OCI-LY7 (cell line): Measurements from ENCODE around the gene POU2AF2. TPM values are rescaled to one million over a fixed set of nuclear protein-coding genes. Genes with fewer than 3 reads are reported as not detected.

Source experiments
- BruUV-seq: library from RNA; stranded (reverse); fragments of 400-500 nt; replicated peaks from 2 replicates; lab custom pipeline; 2021; lab: Mats Ljungman, UMichigan
- CTCF ChIA-PET: fragments of 300-600 bp; sonication (Branson Sonifier 250); formaldehyde crosslinking; loops from one replicate; lab custom pipeline; 2022; ENCODE audit warnings: antibody characterized with exemption; ENCODE audit not compliant: unreplicated experiment; lab: Charles Lee
- POLR2A ChIA-PET: fragments of 300-600 bp; sonication (Branson Sonifier 250); formaldehyde crosslinking; loops from one replicate; lab custom pipeline; 2022; ENCODE audit warnings: antibody characterized with exemption; lab: Charles Lee
- DNase-seq: peaks from one replicate; pipeline ENCODE4 v3.0.0-alpha.2; 2015; ENCODE audit warnings: low spot score
- H2AFZ ChIP-seq: fragments of 200-600 bp; sonication (generic), shearing (Covaris generic); 2 replicates; pipeline ENCODE4 v1.6.1; 2014; ENCODE audit warnings: mild to moderate bottlenecking, antibody characterized with exemption, low read length, moderate library complexity
- H3K27ac ChIP-seq: fragments of 200-600 bp; sonication (generic); 2 replicates; pipeline ENCODE4 v1.5.1; 2014; ENCODE audit warnings: mixed run types, low read depth, mild to moderate bottlenecking, moderate library complexity, low read length, inconsistent platforms; ENCODE audit not compliant: poor library complexity, severe bottlenecking
- H3K36me3 ChIP-seq: fragments of 200-600 bp; sonication (generic); 2 replicates; pipeline ENCODE4 v1.6.1; 2014; ENCODE audit warnings: mild to moderate bottlenecking, antibody characterized with exemption, low read length, moderate library complexity, mixed read lengths; ENCODE audit not compliant: insufficient read depth
- H3K4me1 ChIP-seq: fragments of 200-600 bp; sonication (generic); 2 replicates; pipeline ENCODE4 v1.5.1; 2014; ENCODE audit warnings: mild to moderate bottlenecking, low read length; ENCODE audit not compliant: insufficient read depth, poor library complexity, severe bottlenecking
- H3K4me2 ChIP-seq: fragments of 200-600 bp; sonication (generic); 2 replicates; pipeline ENCODE4 v1.6.1; 2014; ENCODE audit warnings: mild to moderate bottlenecking, low read length
- H3K4me3 ChIP-seq: fragments of 200-600 bp; sonication (generic); 2 replicates; pipeline ENCODE4 v1.5.1; 2014; ENCODE audit warnings: mild to moderate bottlenecking, low read depth, low read length; ENCODE audit not compliant: poor library complexity, severe bottlenecking
- H3K79me2 ChIP-seq: fragments of 200-600 bp; sonication (generic); 2 replicates; pipeline ENCODE4 v1.6.1; 2016; ENCODE audit warnings: low read depth, mild to moderate bottlenecking, low read length, moderate library complexity, mixed read lengths; ENCODE audit not compliant: insufficient read depth
- H3K9me2 ChIP-seq: fragments of 200-600 bp; sonication (generic); 2 replicates; pipeline ENCODE4 v1.6.1; 2016; ENCODE audit warnings: mild to moderate bottlenecking, low read length, mixed read lengths; ENCODE audit not compliant: insufficient read depth
- H3K9me3 ChIP-seq: fragments of 200-600 bp; sonication (generic); 2 replicates; pipeline ENCODE4 v1.6.1; 2014; ENCODE audit warnings: mild to moderate bottlenecking, mixed run types, low read length, mixed read lengths
- H4K20me1 ChIP-seq: fragments of 200-600 bp; sonication (generic); 2 replicates; pipeline ENCODE4 v1.6.1; 2014; ENCODE audit warnings: mild to moderate bottlenecking, antibody characterized with exemption, low read length, moderate library complexity, mixed read lengths; ENCODE audit not compliant: insufficient read depth
- EZH2phosphoT487 ChIP-seq: fragments of 200-600 bp; sonication (generic); IDR thresholded peaks from 2 replicates; pipeline ENCODE4 v1.6.1; 2018; ENCODE audit warnings: low read depth, borderline replicate concordance, mild to moderate bottlenecking, mixed run types, antibody characterized with exemption, low read length, moderate library complexity, mixed read lengths
- intact Hi-C: fragments of 100-400 bp; cut with micrococcal nuclease; formaldehyde crosslinking; loops from one replicate; pipeline ENCODE4 v1.10.0; 2022; ENCODE audit not compliant: unreplicated experiment
- total RNA-seq, 2 experiments: library from RNA; depleted of rRNA in 1 of 2; stranded (reverse); fragments of >200 nt in 1 of 2; shearing (Covaris generic) in 1 of 2; gene quantifications; 2 replicates each; pipeline ENCODE4 v1.2.3, GENCODE V29; 2014 to 2022
- TF ChIP-seq, protein P1 (sequence below): fragments of 200-600 bp; sonication (generic); conservative IDR thresholded peaks from 2 replicates; pipeline ENCODE4 v1.5.1; 2014; ENCODE audit warnings: mild to moderate bottlenecking, antibody characterized with exemption, low read length, moderate library complexity, mixed read lengths

POU2AF2 gene
- total RNA-seq, 2 experiments from 2014 or later = not detected

DNA sequence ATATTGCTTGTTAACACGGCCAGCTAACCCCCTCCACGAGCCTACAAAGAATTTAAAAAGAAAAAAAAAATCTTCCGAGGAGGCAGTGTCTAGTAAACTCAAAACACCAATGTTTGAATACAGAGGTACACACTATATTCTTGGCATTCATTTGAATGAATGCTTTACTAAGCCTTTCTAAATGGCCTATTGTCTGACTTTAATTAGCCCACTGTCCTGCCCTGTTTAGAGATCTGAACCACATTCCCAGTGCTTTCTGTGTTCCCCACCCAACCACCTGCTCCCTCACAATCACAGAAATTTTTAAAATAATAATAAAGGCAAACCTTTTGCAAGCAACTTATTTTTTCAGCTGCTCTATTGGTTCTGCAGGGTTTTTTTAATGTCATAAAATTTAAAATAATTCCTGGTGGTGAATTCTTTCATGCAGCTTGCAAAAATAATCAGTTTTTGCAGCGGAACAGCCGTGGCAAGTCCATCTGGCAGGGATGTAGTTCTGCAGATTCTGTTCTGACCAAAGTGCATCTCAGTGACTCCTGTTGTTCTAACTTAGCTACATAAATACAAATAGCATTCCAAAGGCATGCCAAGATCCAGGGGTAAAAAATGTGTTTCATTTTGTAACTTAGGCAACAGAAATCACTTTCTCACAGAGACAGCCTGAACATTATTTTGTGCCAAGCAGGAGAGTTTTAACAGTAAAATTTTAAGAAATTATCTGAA lies 23.8 kb downstream of the POU2AF2 start:
- DNase-seq = no peak
- H3K79me2 ChIP-seq = no peaks in the 10 kb centered on the region
- intact Hi-C loops = no loop called here
- ChIA-PET CTCF (no interaction called here), POLR2A (interaction anchor here (0.6 to 1.4 kb wide), 6 partner anchors 13 to 677 kb away, joined by 3 to 7 read pairs (median 3); partner anchors contain the start of gene POU2AF1)
- H3K4me1 ChIP-seq = peaks cover 61% of the 10 kb centered on the region
- H3K4me2 ChIP-seq = no peak overlapping the region
- no peaks in the 10 kb centered on the region for H3K36me3 ChIP-seq
- no TSS peak for BruUV-seq
- H3K4me3 ChIP-seq = no peak overlapping the region
- no peak for TF ChIP-seq EZH2phosphoT487
- TF ChIP-seq, protein P1, sequence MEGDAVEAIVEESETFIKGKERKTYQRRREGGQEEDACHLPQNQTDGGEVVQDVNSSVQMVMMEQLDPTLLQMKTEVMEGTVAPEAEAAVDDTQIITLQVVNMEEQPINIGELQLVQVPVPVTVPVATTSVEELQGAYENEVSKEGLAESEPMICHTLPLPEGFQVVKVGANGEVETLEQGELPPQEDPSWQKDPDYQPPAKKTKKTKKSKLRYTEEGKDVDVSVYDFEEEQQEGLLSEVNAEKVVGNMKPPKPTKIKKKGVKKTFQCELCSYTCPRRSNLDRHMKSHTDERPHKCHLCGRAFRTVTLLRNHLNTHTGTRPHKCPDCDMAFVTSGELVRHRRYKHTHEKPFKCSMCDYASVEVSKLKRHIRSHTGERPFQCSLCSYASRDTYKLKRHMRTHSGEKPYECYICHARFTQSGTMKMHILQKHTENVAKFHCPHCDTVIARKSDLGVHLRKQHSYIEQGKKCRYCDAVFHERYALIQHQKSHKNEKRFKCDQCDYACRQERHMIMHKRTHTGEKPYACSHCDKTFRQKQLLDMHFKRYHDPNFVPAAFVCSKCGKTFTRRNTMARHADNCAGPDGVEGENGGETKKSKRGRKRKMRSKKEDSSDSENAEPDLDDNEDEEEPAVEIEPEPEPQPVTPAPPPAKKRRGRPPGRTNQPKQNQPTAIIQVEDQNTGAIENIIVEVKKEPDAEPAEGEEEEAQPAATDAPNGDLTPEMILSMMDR = no peak
- no peaks in the 10 kb centered on the region for H3K9me2 ChIP-seq
- H3K9me3 ChIP-seq = no peaks in the 10 kb centered on the region
- H4K20me1 ChIP-seq = no peaks in the 10 kb centered on the region
- H2AFZ ChIP-seq = no peak overlapping the region
- H3K27ac ChIP-seq = no peak overlapping the region

DNA sequence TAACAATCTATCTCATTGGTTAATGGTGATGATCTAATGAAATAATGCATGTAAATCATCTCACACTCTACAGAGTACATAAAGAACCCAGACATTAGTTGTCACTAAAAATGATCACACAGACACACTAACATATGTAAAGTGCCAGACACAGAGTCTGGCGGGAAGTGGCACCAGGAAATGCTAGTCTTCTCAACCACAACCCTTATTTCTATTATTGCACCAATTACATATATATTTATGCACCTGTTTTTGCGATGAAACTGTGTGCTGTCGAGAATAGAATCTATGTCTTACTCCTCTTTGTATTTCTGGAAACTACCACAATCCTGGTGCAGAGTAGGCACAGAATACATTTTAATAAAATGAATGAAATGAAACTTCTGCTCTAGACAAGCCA lies 26.9 kb downstream of the POU2AF2 start:
- Histone ChIP-seq H3K36me3 (no peaks in the 10 kb centered on the region), H3K4me3 (peak overlapping the region; percentile 41), H4K20me1 (no peaks in the 10 kb centered on the region), H3K79me2 (no peaks in the 10 kb centered on the region), H3K9me3 (no peaks in the 10 kb centered on the region), H2AFZ (peak overlapping the region; percentile 67; the same call in 1 of the 2 replicates), H3K4me1 (peaks cover 66% of the 10 kb centered on the region), H3K9me2 (no peaks in the 10 kb centered on the region), H3K27ac (peak overlapping the region; percentile 90), H3K4me2 (peak overlapping the region; percentile 68)
- POLR2A ChIA-PET = interaction anchor here (0.6 to 2.3 kb wide), 6 partner anchors 10 to 495 kb away, joined by 3 to 11 read pairs (median 4); no protein-coding TSS in a partner anchor
- intact Hi-C loops = loop anchor here (2.0 kb wide), 1 partner anchor 96 kb away; no protein-coding TSS in a partner anchor
- CTCF ChIA-PET = interaction anchor here (0.6 to 1.3 kb wide), 3 partner anchors 96 to 156 kb away, joined by 3 read pairs; no protein-coding TSS in a partner anchor
- no peak for TF ChIP-seq EZH2phosphoT487
- TF ChIP-seq, protein P1 = no peak
- DNase-seq = peak; percentile 71
- BruUV-seq = no TSS peak
